WTC11 (cell line): ENCODE measurements around the gene CPXM2.

Experiments used
- ATF3 ChIP-seq: sonication (generic); formaldehyde crosslinking; conservative IDR thresholded peaks from 2 replicates; pipeline ENCODE4 v1.8.1; 2022; ENCODE audit warnings: mild to moderate bottlenecking, missing genetic modification reagents
- CREB1 ChIP-seq: sonication (generic); formaldehyde crosslinking; IDR thresholded peaks from 2 replicates; pipeline ENCODE4 v1.8.0; 2023; ENCODE audit warnings: mild to moderate bottlenecking, missing genetic modification reagents
- CREM ChIP-seq: sonication (generic); formaldehyde crosslinking; IDR thresholded peaks from 2 replicates; pipeline ENCODE4 v1.8.1; 2022; ENCODE audit warnings: mild to moderate bottlenecking, missing genetic modification reagents, moderate library complexity
- CTCF ChIP-seq: fragments of 200-600 bp; IDR thresholded peaks from 2 replicates; pipeline ENCODE4 v1.8.0; 2022; ENCODE audit warnings: antibody characterized with exemption
- MAX ChIP-seq: sonication (generic); formaldehyde crosslinking; IDR thresholded peaks from 2 replicates; pipeline ENCODE4 v1.8.0; 2022; ENCODE audit warnings: mild to moderate bottlenecking, missing genetic modification reagents
- MYBL2 ChIP-seq: sonication (generic); formaldehyde crosslinking; IDR thresholded peaks from 2 replicates; pipeline ENCODE4 v1.8.1; 2023; ENCODE audit warnings: mild to moderate bottlenecking, moderate library complexity, missing genetic modification reagents
- ZNF416 ChIP-seq: fragments of 250-450 bp; sonication (Bioruptor Pico); IDR thresholded peaks from 2 replicates; pipeline ENCODE4 v1.9.0; 2021; ENCODE audit warnings: mild to moderate bottlenecking, inconsistent platforms

- no peak for TF ChIP-seq CTCF
- TF ChIP-seq CREB1 (CRISPR knock-in tag), result no peak
- no peak for TF ChIP-seq ZNF416 (CRISPR knock-in tag)
- no peak for TF ChIP-seq MYBL2 (CRISPR knock-in tag)
- TF ChIP-seq MAX, result no peak
- no peak for TF ChIP-seq ATF3 (CRISPR knock-in tag)
- no peak for TF ChIP-seq CREM (CRISPR knock-in tag)
Observed at GRCh38 chr10:123911866-123912265, 20.3 kb upstream of the CPXM2 start.
